ENCODE measurements around the gene ARF3.

ARF3 gene

GRCh38 chr12:48957141-48958048 lies at the start of gene ARF3:
Gene ARF3 (minus strand): TSS chr12:48957487. CDS start chr12:48941095, 16,392 bp downstream.
- peak within 1 kb of the TSS; percentile 98 for H3K4me3 ChIP-seq (ENCODE audit: control insufficient read depth, low read depth, low read length)
- DNase-seq (ENCODE audit: low read depth) = peak; percentile 83
- no peak for TF ChIP-seq CTCF (conservative IDR thresholded peaks at IDR 0.05; ENCODE audit: control insufficient read depth, insufficient read depth, low read depth, low read length)

DNA sequence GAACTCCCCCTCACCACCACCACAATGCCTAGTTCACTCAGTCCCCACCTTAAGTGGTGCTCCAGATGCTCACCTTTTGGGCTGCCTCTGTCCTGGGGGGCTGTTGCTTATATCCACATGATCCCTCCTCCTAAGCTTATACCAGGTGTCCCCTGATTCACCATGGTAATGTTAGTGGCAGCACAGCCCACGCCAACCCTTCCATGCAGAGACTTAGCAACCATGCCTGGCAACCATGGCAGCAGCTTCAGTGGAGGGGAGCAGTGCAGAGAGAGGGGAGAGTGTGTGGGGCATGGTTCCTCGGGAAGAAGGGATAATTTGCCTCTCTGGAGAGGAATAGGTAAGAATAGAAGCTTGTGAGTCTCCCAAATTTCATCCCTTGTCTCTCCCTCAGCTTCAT lies 43.1 kb upstream of the ARF3 start:
- DNase-seq (ENCODE audit: low read depth) = no peak
- H3K4me3 ChIP-seq (ENCODE audit: control insufficient read depth, low read depth, low read length) = no peak overlapping the region
- no peak for TF ChIP-seq CTCF (conservative IDR thresholded peaks at IDR 0.05; ENCODE audit: control insufficient read depth, insufficient read depth, low read depth, low read length)

- TF ChIP-seq CTCF (conservative IDR thresholded peaks at IDR 0.05; ENCODE audit: control insufficient read depth, insufficient read depth, low read depth, low read length) = no peak
- DNase-seq (ENCODE audit: low read depth) = no peak
- H3K4me3 ChIP-seq (ENCODE audit: control insufficient read depth, low read depth, low read length) = peak within 1 kb of the TSS; percentile 15
Measured at GRCh38 chr12:48999371-49000131, 42.3 kb upstream of the ARF3 start, which contains the start of gene DDN. Gene DDN (minus strand): TSS chr12:48999375. CDS start chr12:48999287, 88 bp downstream.

- H3K4me3 ChIP-seq (ENCODE audit: control insufficient read depth, low read depth, low read length) = peak overlapping the region; percentile 7
- peak; percentile 42 for DNase-seq (ENCODE audit: low read depth)
- no peak for TF ChIP-seq CTCF (conservative IDR thresholded peaks at IDR 0.05; ENCODE audit: control insufficient read depth, insufficient read depth, low read depth, low read length)
Measured at GRCh38 chr12:48998497-48999353, 41.4 kb upstream of the ARF3 start.

DNA sequence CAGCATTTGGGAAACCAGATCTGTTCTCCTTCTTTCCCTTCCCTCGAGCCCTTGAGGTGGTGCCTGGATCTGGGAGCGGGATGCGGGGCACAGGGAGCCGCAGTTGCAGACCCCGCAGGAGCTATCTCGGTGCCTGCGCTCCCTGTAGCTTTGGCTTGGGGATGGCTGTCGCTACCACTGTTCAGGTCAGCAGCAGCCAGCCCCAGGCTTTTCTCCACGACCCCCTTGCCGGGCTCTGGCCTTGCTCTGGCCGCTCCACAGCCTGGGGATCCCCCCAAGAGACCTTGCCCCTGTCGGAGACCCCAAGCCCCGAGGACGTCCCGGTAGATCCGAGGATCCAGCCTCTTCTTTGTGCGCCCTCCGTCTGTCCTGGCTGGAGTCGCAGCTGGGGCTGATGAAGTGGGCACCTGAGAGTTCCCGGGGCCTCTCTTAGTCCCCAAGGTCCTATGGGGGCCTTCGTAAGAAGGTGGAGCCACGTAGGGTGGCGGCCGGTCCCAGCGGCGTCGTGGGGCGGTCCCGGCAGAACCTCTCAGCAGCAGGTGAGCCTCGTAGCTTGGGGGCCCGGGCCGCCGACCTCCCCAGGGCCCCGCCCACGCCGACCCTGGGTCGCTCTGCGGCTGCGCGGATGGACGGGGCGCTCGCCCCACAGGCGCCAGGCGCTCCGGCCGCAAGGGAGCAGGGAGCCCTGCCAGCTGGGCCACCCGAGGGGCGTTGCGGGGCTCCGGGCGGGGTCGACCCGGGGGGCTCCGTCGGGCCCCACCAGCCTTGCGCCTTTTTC lies 40.6 kb upstream of the ARF3 start:
- TF ChIP-seq CTCF (conservative IDR thresholded peaks at IDR 0.05; ENCODE audit: control insufficient read depth, insufficient read depth, low read depth, low read length) = no peak
- no peak overlapping the region for H3K4me3 ChIP-seq (ENCODE audit: control insufficient read depth, low read depth, low read length)
- no peak for DNase-seq (ENCODE audit: low read depth)
